Uterus (tissue), 2 donors: ENCODE measurements around the gene DNAJB1.

Experiments used
- CTCF ChIP-seq, 4 experiments: fragments of 200-600 bp in 2 of 4; fragments of 450-650 bp in 2 of 4; sonication (generic) in 2 of 4; IDR thresholded peaks; one replicate each; pipeline ENCODE4 v1.5.1; 2016 to 2019; ENCODE audit warnings: antibody characterized with exemption in 4 of 4, mild to moderate bottlenecking in 2 of 4, moderate library complexity in 1 of 4
- POLR2A ChIP-seq, 2 donors: fragments of 450-650 bp; IDR thresholded peaks; one replicate each; pipeline ENCODE4 v1.6.1; 2016; ENCODE audit warnings: antibody characterized with exemption in 2 of 2, mild to moderate bottlenecking in 1 of 2, moderate library complexity in 1 of 2

- no peak for TF ChIP-seq CTCF (IDR thresholded peaks at IDR 0.05)
- no peak for TF ChIP-seq POLR2A (IDR thresholded peaks at IDR 0.05)
Measured at GRCh38 chr19:14496834-14497227, 21.4 kb downstream of the DNAJB1 start.
